ENCODE measurements around the gene TRIM44. TPM values are rescaled to one million over a fixed set of nuclear protein-coding genes. Genes with fewer than 3 reads are reported as not detected.

The TRIM44 gene
- total RNA-seq, 4 donors from 2014 or later, result 27.3 to 83.4 (median 61.4) TPM

- Histone ChIP-seq H3K4me3 (no peak overlapping the region), H3K27me3 (no peaks in the 10 kb centered on the region), H3K36me3 (no peaks in the 10 kb centered on the region), H3K9me3 (no peaks in the 10 kb centered on the region), H3K27ac (no peak overlapping the region), H3K4me1 (no peaks in the 10 kb centered on the region)
- no peak for DNase-seq
- TF ChIP-seq CTCF (IDR thresholded peaks at IDR 0.05) (no peak), POLR2A (IDR thresholded peaks at IDR 0.05) (no peak)
These were observed 198.6 kb downstream of the TRIM44 start for GRCh38 chr11:35861191-35861590.

- no peaks in the 10 kb centered on the region for H3K9me3 ChIP-seq
- no peak overlapping the region for H3K27ac ChIP-seq
- no peak for TF ChIP-seq POLR2A (IDR thresholded peaks at IDR 0.05)
- TF ChIP-seq CTCF (IDR thresholded peaks at IDR 0.05), result no peak
- H3K36me3 ChIP-seq, result no peaks in the 10 kb centered on the region
- no peak for DNase-seq
- no peaks in the 10 kb centered on the region for H3K4me1 ChIP-seq
- no peak overlapping the region for H3K4me3 ChIP-seq
- no peaks in the 10 kb centered on the region for H3K27me3 ChIP-seq
These were observed 200.1 kb downstream of the TRIM44 start for GRCh38 chr11:35862666-35863065.

- DNase-seq, result no peak
- Histone ChIP-seq H3K4me1 (no peaks in the 10 kb centered on the region), H3K9me3 (no peaks in the 10 kb centered on the region), H3K36me3 (no peaks in the 10 kb centered on the region), H3K27ac (no peak overlapping the region), H3K4me3 (no peak overlapping the region), H3K27me3 (no peaks in the 10 kb centered on the region)
- TF ChIP-seq POLR2A (IDR thresholded peaks at IDR 0.05) (no peak), CTCF (IDR thresholded peaks at IDR 0.05) (no peak)
These were observed 201.6 kb downstream of the TRIM44 start for GRCh38 chr11:35864131-35864530.

GRCh38 chr11:35866601-35867000 is 204.0 kb downstream of the TRIM44 start:
- H3K4me1 ChIP-seq, result no peaks in the 10 kb centered on the region
- H3K36me3 ChIP-seq, result no peaks in the 10 kb centered on the region
- no peak overlapping the region for H3K4me3 ChIP-seq
- no peaks in the 10 kb centered on the region for H3K27me3 ChIP-seq
- no peak overlapping the region for H3K27ac ChIP-seq
- TF ChIP-seq CTCF (IDR thresholded peaks at IDR 0.05) (no peak), POLR2A (IDR thresholded peaks at IDR 0.05) (no peak)
- no peak for DNase-seq
- no peaks in the 10 kb centered on the region for H3K9me3 ChIP-seq

Other genes with a start within 250 kb of the TRIM44 start
- 1 to 10 TPM in 1 of 4 donors, under 1 TPM in 1, not detected in 2; 0.38 to 1.1 TPM for gene SLC1A2, start 243.2 kb upstream of the TRIM44 start, total RNA-seq
- gene PAMR1, start 137.2 kb upstream of the TRIM44 start, total RNA-seq, result 10 to 100 TPM in 2 of 4 donors, 1 to 10 TPM in 2; 2.6 to 64.4 (median 9.5) TPM
- gene FJX1, start 44.3 kb upstream of the TRIM44 start, total RNA-seq, result not detected